Left cardiac atrium (tissue), 4 donors: Measurements from ENCODE around the gene MPHOSPH6. TPM values are rescaled to one million over a fixed set of nuclear protein-coding genes. Genes with fewer than 3 reads are reported as not detected.
A peak's percentile ranks its signal among the peaks of the same experiment; 100 is the strongest.
"Not testable (repeated sequence)": the region's sequence is repeated elsewhere in the genome, so short reads cannot be mapped to it uniquely, and the experiment has no call there.

Experiments
- ATAC-seq, 2 donors: fragments of 200-7000 bp; cut with Tn5 transposase; one replicate each; pipeline ENCODE4 v1.9.1; 2020; ENCODE audit warnings: mild to moderate bottlenecking in 2 of 2, moderate library complexity in 2 of 2
- DNase-seq: peaks from one replicate; pipeline ENCODE4 v3.0.0-alpha.2; 2020
- intact Hi-C, 2 donors: fragments of 100-400 bp; cut with DNase I; formaldehyde crosslinking; loops; one replicate each; pipeline versions ENCODE4 v1.14.1 to v1.15.1; 2022 to 2023
- total RNA-seq, 2 donors: library from RNA; stranded (reverse); fragmentation: NEBNext Ultra II Directional; extraction: Animal tissue kit (Norgen Biotek cat#: 25700); gene quantifications; one replicate each; pipeline ENCODE4 v1.2.1, GENCODE V29; 2021
- donor health status: DM: no; HTN: yes; CAD: no.
- donor health status: DM: no; HTN: yes; CAD: no; lungs with severe emphysema.
- donor health status: DM: yes; HTN: yes; CAD: no.
- donor health status: Dilated cardiomyopathy.

MPHOSPH6 gene
- total RNA-seq, 2 donors from 2014 or later, result 10.0 to 12.2 TPM

DNA sequence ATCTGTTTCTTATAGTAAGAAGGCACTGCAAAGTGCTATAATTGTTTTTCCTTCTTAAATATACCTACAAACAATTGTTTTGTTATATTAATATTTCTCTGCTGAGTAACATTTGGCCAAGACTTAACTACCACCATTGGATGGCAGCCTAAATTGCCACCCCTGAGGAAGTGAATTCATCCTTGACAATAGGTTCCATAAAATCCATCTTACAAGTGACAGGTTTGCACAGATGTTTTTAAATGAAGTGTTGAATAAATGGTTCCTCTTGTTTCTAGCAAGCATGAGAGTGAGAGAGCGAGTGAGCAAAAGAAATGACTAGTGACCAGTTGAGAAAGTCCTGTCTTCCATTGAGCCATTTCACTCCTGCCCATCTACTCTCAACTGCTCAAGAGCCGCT lies 8.3 kb upstream of the MPHOSPH6 start:
- DNase-seq, result no peak
- ATAC-seq, result no peak
- intact Hi-C loops, result no loop called here

DNA sequence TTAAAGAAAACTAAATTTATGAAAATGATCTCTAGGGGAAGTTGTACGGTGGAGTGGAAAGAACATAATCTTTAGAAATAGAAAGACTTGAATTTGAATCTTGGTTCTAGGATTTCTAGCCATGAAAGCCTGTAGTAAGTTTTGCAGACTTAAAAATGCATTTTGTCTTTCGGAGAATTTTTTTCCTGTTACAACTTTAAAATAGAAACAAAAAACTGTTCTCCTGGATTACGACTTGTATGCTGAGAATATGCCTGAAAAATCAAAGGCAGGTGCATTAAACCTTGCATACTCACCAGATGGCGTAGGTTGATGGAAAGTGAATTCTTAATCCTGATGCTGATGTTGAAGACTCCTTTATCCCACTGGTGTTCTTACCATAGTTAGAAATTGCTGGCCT lies 7.5 kb upstream of the MPHOSPH6 start:
- DNase-seq (no peak), ATAC-seq (no peak)
- intact Hi-C loops, result no loop called here

DNA sequence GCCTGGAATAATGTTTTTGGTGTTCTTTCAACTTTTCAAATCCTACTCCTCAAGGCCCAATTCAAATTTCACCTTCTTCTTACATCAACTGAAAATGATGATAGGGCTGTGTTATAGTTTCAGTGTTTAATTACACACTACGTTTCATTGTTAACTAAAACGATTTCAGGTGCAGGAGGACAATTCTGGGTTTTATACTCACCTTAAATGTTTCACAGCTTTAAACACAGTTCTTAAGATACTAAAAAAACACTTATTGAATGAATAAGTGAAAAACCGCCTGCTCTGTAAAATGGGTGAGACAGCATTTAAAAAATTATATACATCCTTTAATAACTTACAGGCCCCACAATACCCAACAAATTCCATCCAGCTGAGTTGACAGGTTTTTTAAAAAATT lies 6.2 kb upstream of the MPHOSPH6 start:
- no peak for ATAC-seq
- intact Hi-C loops, result no loop called here
- no peak for DNase-seq

DNA sequence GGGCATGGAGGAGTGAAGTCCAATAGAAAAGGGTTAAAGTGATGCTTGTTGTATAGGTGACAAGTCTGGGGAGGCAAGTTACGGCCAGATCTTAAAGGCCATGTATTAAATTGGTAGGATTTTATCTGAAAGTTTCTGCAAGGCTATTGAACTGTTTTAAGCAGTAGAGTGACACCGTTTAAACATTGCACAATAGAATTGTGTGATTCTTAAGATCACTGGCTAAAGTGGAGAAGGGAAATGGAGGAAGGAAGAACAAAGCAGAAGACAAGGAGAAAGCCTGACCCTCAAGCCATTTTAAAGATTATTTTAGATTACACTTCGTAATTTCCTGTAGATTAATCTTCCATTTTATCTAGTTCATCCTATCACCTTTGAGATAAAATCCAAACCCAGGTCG lies 5.6 kb upstream of the MPHOSPH6 start:
- no peak for DNase-seq
- intact Hi-C loops, result no loop called here
- ATAC-seq, result no peak

DNA sequence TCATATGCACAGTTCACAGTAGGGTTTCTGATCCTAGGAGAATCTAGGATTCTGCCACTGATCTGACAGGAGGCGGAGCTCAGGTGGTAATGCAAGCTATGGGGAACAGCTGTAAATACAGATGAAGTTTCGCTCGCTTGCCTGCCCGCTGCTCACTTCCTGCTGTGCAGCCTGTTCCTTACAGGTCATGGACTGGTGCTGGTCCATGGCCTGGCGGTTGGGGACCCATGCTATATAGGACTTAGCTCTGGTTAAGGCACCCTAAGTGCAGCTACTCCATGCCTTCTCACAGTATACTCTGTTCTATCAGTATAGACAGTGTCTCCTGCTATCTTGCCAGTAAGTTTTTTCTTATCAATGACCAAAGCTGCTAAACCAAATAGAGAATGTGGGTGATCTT lies 2.4 kb downstream of the MPHOSPH6 start:
- intact Hi-C loops, result no loop called here
- ATAC-seq, result no peak
- DNase-seq, result no peak

DNA sequence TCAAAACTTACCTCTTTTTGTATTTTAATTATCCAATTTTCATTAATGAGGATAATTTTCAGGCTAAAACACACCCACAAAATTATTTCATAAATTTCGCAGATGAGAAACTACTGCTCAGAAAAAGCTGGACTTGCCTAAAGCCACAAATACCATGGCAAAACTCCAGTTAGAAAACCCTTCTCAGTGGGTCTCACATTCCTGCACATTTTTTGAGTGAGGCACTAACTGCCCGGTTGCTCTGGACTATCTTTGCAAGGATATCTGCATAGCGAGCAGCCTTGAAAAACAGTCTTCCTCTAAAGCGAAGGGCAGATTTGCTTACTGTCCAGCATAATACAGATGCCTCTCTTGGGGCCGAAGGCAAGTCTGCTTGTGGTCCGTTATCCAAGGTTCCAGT lies 9.8 kb downstream of the MPHOSPH6 start:
- no peak for DNase-seq
- no peak for ATAC-seq
- intact Hi-C loops, result no loop called here

DNA sequence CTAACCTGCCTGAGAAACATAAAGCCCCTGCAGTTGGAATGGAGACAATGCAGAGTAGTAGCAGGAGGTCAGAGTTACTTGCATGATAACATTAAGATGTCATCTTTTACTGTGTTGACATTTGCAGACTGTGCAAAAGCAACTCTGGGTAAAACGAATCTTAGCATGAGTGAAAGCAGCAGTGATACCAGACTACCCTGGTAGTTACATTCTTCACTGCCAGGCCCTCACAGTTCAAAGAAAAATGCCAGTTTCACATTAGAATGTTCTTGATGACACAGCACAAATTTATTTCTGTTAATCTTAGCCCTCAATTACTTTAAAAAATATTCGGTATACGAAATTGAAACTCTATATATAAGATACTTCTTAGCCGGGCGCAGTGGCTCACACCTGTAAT lies 12.2 kb downstream of the MPHOSPH6 start:
- intact Hi-C loops, result no loop called here
- no peak for ATAC-seq

DNA sequence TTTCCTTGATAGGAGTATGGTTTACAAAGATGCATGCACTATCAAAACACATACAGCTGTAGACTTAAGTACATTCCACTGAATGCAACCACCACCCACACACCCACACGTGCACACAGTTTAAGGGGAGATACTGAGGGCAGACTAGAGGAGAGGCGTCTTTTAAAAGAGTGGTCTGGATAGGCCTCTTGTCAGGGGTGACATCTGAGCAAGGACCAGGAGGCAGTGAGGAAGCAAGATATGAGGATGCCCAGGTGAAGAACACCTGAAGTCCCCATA lies 12.6 kb downstream of the MPHOSPH6 start:
- ATAC-seq (no peak), DNase-seq (no peak)
- intact Hi-C loops, result no loop called here

More for the DNA sequence above, 12.2 kb downstream of the MPHOSPH6 start:
- no peak for DNase-seq

DNA sequence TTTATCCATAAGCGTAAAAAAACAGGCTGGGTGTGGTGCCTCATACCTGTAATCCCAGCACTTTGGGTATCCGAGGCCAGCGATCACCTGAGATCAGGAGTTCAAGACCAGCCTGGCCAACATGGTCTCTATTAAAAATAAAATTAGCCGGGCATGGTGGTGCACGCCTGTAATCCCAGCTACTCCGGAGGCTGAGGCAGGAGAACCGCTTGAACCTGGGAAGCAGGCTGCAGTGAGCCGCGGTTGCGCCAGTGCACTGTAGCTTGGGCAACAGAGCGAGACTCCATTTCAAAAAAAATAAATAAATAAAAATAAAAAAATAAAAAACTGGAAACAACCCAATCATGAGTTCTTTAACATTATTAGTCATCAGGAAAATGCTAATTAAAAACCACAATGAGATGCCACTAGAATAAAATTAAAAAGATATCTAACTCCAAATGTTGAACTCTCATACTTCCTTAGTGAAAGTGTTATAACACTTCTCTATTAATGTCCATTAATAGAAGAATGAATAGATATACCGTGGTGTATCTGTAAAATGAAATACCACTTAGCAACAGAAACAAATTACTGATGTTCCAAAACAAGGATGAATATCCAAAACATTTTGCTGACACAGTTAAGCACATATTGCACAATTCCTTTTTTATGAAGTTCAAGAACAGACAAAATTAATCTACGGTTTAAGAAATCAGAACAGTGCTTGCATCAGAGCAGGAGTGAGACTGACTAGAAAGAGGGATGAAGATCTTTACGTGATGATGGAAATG lies 13.1 kb downstream of the MPHOSPH6 start:
- intact Hi-C loops, result no loop called here
- no peak for DNase-seq
- ATAC-seq, result peak in 1 of 2 donors; percentile 63

DNA sequence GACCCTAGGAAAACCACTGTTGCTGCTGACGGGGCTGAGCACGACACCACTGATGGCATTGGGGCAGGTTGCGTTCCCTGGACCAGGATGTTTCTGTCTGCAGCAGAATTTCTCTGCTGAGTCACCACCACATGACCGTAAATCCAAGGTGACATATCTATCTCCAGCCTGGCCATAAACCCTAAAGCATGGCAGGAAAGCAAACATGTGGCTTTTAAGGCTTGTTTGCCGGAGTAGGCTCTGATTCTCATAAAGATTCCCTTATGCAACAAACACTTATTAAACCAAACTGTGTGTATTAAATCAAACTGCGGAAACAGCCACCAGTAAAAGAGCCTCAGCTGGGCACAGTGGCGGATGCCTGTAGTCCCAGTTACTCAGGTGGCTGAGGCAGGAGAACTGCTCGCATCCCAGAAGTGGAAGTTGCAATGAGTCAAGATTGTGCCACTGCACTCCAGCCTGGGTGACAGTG lies 17.3 kb downstream of the MPHOSPH6 start:
- intact Hi-C loops, result no loop called here
- ATAC-seq (no peak), DNase-seq (no peak)

DNA sequence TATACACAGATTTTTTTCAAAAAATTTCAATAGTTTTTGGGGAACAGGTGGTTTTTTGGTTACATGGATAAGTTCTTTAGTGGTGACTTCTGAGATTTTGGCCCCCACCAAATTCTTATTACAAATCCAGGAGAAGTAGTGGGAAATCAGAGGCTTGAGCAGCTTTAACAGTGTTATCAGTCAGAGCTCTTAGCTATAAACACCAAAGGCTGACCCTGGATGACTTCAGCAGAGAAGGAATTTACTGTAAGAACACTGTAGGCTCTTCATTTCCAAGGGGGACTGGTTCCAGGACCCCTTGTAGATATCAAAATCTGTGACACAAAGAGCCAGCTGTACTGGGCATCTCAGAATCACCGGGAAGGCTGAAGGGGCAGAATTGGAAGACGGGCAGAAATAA lies 17.8 kb downstream of the MPHOSPH6 start:
- intact Hi-C loops, result no loop called here
- no peak for DNase-seq
- no peak for ATAC-seq

DNA sequence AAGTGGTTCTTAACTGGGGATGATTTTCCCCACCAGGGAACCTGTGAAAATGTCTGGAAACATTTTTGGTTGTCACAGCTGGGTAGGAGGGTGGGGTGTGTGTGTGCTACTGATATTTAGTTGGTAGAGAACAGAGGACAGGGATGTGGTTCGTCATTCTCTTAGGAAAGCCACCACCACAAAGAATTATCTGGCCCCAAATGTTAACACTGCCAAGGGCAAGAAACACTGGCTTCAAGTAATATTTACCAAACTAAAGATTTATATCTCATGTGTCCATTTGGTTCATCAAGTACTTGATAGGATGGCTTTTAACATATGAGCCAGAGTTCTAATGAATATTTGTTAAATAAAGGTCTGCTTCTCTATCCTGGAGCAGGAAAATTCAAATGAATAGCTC lies 19.5 kb downstream of the MPHOSPH6 start:
- DNase-seq (no peak), ATAC-seq (no peak)
- intact Hi-C loops, result no loop called here

DNA sequence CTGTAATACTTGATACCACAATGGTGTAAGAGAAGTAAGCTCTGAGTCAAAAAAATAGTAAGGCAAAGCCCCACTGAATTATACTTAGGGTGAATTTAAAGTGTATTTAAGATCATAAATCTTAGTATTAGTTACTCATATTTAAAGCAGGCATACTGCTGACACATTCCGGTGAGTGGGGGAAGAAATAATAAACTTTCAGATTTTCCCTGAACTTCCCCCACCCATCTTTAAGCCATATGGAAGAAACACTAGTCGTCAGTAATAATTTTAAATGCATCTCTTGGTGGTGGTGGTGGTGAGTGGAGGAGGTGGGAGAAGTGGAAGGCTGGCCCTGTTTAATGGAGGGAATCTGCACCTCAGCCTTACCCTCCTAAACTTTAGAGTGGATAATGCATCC lies 20.5 kb downstream of the MPHOSPH6 start:
- intact Hi-C loops, result no loop called here
- DNase-seq (no peak), ATAC-seq (no peak)

DNA sequence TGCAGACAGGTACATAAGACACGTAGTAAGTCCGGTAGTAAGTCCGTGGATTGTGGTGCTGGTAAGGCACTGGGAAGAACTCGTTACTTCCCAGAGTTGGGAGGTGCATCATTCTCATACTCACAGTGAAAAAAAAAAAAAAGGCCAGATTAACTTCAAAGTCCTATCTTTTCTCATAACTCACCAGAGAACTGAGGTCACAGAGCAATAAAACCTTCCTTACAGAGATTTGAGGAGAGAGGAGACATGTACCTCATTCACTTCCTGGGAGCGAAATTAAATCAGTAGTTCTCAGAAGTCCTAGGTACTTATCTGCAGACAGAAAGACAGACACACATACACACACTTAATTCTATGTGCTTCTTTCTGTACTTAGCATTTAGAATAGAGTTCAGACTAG lies 22.5 kb downstream of the MPHOSPH6 start:
- DNase-seq, result no peak
- ATAC-seq, result no peak
- intact Hi-C loops, result no loop called here

DNA sequence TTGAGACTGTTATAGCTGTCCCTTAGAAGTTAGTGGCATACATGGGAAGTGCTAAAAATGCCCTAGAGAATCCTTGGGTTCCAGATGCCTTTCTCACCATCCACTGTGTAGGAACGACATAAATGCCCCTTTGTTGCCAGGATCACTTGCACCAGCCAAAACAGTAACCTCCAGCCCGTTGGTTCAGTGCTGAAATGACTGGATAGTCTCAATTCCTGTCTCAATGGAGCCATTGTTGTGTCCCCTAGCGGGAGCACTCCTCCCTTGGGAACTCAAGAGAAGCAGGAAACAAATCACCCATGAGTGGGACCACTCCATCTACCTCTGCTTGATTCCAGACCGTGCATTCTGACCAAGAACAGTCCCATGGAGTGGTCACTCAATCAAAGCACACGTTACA lies 23.1 kb downstream of the MPHOSPH6 start:
- intact Hi-C loops, result no loop called here
- no peak for DNase-seq
- ATAC-seq, result no peak

DNA sequence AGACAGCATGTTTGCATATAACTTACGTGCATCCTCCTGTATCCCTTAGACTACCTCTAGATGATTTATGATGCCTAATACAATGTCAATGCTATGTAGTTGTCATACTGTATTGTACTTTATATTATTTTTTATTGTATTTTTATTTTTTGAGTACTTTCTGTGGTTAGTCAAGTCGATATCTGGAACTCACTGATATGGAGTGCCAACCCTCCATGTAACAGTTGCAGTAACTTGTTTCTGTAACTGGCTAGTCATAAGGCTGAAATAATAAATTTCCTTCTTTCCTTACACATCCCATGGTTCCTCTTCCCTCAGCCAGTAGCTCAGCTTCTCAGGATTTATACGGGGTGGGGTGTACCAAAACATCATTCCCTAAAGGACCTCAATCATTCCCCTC lies 23.5 kb downstream of the MPHOSPH6 start:
- DNase-seq (no peak), ATAC-seq (no peak)
- intact Hi-C loops, result no loop called here

DNA sequence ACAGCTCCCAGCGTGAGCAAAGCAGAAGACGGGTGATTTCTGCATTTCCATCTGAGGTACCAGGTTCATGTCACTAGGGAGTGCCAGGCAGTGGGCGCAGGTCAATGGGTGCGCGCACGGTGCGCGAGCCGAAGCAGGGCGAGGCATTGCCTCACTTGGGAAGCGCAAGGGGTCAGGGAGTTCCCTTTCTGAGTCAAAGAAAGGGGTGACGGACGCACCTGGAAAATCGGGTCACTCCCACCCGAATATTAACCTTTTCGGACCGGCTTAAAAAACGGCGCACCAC lies 30.8 kb downstream of the MPHOSPH6 start:
- ATAC-seq, intact Hi-C loops, DNase-seq: not testable (repeated sequence)

DNA sequence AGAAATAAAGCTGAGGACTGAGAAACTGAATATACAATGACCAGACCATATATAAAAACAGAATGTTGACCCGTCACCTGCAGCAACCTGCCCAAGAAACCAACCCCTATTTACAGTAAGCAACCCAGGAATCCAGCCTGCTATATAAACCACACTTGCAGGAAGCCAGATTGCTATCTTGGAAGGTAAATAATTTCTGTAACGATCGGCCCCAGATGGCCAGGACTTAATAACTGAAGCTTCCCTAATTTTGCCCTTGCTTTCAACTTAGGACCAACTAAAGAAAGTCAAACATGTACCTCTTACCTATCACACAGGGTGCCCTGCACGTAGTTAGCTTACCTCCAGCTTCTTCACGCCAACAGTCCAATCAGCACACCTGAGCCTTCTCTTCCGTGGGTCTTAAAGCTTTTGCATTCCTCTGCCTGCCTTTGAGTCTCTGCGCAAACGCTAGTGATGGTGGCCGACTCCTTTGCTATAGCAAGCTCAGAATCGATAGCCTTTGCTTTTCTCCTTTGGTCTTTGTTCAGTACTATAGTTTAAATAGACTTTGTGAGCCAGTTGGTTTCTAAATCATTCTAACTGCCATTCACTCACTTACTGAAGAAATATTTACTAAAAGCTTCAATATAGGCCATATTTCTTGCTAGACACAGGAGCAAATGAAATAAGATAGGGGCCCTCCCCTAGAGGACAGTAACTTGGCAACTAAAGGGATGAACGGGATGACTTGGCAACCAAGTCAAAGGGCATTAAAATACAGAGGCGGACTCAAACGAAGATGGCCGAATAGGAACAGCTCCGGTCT lies 31.3 kb downstream of the MPHOSPH6 start:
- no peak for ATAC-seq
- no peak for DNase-seq
- intact Hi-C loops, result no loop called here

DNA sequence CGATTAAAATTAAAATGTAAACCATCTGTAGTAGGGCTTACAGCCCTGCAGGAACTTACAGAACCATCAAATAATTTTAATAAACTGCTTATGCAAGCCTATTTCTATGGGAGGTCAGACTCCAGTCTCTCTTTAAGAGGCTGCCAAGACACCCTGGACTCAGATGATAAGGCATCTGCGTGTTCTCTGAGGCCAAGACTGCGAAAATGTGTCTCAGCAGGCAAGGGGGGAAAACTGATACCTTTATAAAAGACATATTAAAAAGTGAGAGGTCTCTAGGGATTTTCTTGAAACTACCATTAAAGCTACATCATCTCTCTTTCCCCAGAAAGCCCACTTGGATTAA lies 32.2 kb downstream of the MPHOSPH6 start:
- ATAC-seq (no peak), DNase-seq (no peak)
- intact Hi-C loops, result no loop called here

DNA sequence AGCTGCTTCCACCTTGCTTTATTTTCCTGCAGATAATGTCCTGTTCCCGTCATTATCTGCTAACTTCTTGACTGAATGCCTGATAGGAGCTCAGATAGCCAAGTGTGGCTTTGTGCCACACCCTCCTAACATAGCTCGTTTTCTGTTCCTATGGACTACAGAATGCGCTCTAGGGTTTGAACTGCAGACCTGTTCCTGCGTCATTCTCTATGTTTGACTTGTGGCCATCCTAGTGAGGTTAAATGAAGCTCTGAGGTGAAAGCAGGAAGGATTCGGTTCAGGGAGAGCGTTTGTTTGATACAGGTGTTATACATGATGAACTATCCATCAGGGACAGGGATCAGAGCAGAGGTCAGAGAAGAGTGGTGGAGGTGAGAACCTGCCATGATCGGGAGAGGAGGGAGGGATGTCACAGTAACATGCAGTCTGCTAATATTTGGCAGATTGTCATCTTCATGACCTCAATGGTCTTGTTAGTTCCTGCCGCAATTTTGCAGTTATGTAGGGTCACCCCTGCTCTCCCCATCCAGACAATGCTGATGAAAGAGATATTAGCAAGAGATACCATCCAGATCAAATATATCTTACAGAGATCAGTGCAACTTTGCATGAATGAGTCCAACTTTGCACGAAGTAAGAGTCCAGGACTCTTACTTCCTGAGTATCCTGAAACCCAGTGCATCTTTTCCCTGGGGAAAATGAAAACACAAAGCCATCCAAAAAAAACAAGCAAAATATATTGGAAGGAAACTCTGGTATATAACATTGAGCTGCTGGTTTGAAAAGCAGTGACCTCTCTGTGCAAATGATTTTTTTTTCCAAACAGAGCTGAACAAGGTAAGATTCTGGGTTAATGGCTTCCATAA lies 32.8 kb downstream of the MPHOSPH6 start:
- ATAC-seq (no peak), DNase-seq (no peak)
- intact Hi-C loops, result no loop called here
